Measurements from ENCODE around the gene AP1M2. TPM values are rescaled to one million over a fixed set of nuclear protein-coding genes. Genes with fewer than 3 reads are reported as not detected.
A peak's percentile ranks its signal among the peaks of the same experiment; 100 is the strongest.

The AP1M2 gene
- total RNA-seq, 1 experiment from 2014 or later = 127 TPM

- CTCF ChIA-PET = interaction anchor here (0.6 to 1.7 kb wide), 7 partner anchors 24 to 176 kb away, joined by 3 to 7 read pairs (median 5); partner anchors contain the start of gene DNM2
- Mint-ChIP-seq H3K4me1 (peaks cover 32% of the 10 kb centered on the region), H3K27me3 (ENCODE audit: low read depth) (peaks cover 19% of the 10 kb centered on the region), H3K9me3 (no peaks in the 10 kb centered on the region), H3K36me3 (peaks cover 19% of the 10 kb centered on the region), H3K27ac (peak overlapping the region; percentile 87), H3K4me3 (peak overlapping the region; percentile 89)
- 0 out of 2 replicates have a peak, but pooled peaks have one; percentile 17 for TF ChIP-seq NFE2L1 (CRISPR knock-in tag; IDR thresholded peaks at IDR 0.05)
- TF ChIP-seq TCF7 (CRISPR knock-in tag; IDR thresholded peaks at IDR 0.05; ENCODE audit: low read depth) = 0 out of 2 replicates have a peak, but pooled peaks have one; percentile 33
- no peak for TF ChIP-seq ZNF138 (CRISPR knock-in tag; conservative IDR thresholded peaks at IDR 0.05)
- TF ChIP-seq ZNF219 (CRISPR knock-in tag; IDR thresholded peaks at IDR 0.05; ENCODE audit: borderline replicate concordance) = no peak
- no peak for TF ChIP-seq CDX4 (CRISPR knock-in tag; IDR thresholded peaks at IDR 0.05; ENCODE audit: borderline replicate concordance)
- no peak for TF ChIP-seq ZMAT4 (CRISPR knock-in tag; IDR thresholded peaks at IDR 0.05)
- TF ChIP-seq ZNF281 (CRISPR knock-in tag; IDR thresholded peaks at IDR 0.05) = no peak
- TF ChIP-seq MAX (CRISPR knock-in tag; IDR thresholded peaks at IDR 0.05) = no peak
- DNase-seq (ENCODE audit: low spot score) = peak; percentile 63
- POLR2A ChIA-PET = interaction anchor here (0.6 to 0.8 kb wide), 2 partner anchors 14 to 305 kb away, joined by 3 read pairs; no protein-coding TSS in a partner anchor
- no peak; the same call in 1 of the 2 replicates for ATAC-seq
Measured at GRCh38 chr19:10565028-10565566, 22.0 kb downstream of the AP1M2 start.

GRCh38 chr19:10562609-10563008 is 24.5 kb downstream of the AP1M2 start:
- Mint-ChIP-seq H3K4me3 (no peak overlapping the region), H3K4me1 (peaks cover 22% of the 10 kb centered on the region), H3K9me3 (no peaks in the 10 kb centered on the region), H3K27me3 (ENCODE audit: low read depth) (peaks cover 11% of the 10 kb centered on the region), H3K36me3 (peaks cover 33% of the 10 kb centered on the region), H3K27ac (no peak overlapping the region)
- DNase-seq (ENCODE audit: low spot score) = no peak
- CTCF ChIA-PET = interaction anchor here (1.8 kb wide), 1 partner anchor 10 kb away, joined by 5 read pairs; no protein-coding TSS in a partner anchor
- POLR2A ChIA-PET = no interaction called here
- no peak for ATAC-seq
- TF ChIP-seq CREB1 (CRISPR knock-in tag; IDR thresholded peaks at IDR 0.05) = no peak
- TF ChIP-seq MYBL2 (CRISPR knock-in tag; IDR thresholded peaks at IDR 0.05) = no peak
- TF ChIP-seq ATF6 (CRISPR knock-in tag; IDR thresholded peaks at IDR 0.05) = no peak
- no peak for TF ChIP-seq GTF2I (CRISPR knock-in tag; conservative IDR thresholded peaks at IDR 0.05)
- TF ChIP-seq ZNF121 (CRISPR knock-in tag; IDR thresholded peaks at IDR 0.05) = no peak
- TF ChIP-seq E2F5 (CRISPR knock-in tag; IDR thresholded peaks at IDR 0.05) = no peak
- no peak for TF ChIP-seq ZNF219 (CRISPR knock-in tag; IDR thresholded peaks at IDR 0.05; ENCODE audit: borderline replicate concordance)
- TF ChIP-seq ZNF232 (CRISPR knock-in tag; IDR thresholded peaks at IDR 0.05) = no peak
- no peak for TF ChIP-seq TEAD4 (CRISPR knock-in tag; IDR thresholded peaks at IDR 0.05)
- no peak for TF ChIP-seq FOXP4 (CRISPR knock-in tag; IDR thresholded peaks at IDR 0.05)
- TF ChIP-seq SP1 (CRISPR knock-in tag; conservative IDR thresholded peaks at IDR 0.05) = no peak
- TF ChIP-seq ZNF396 (CRISPR knock-in tag; IDR thresholded peaks at IDR 0.05; ENCODE audit: borderline replicate concordance) = no peak

All from WTC11 (cell line).